BLaER1 (cell line): ENCODE measurements around the gene RET.

Experiments
- H3K27ac ChIP-seq: shearing (Covaris generic); formaldehyde crosslinking; 2 replicates; pipeline ENCODE4 v1.8.1; 2022
- H3K27me3 ChIP-seq: shearing (Covaris generic); formaldehyde crosslinking; 2 replicates; pipeline ENCODE4 v1.8.1; 2022
- H3K36me3 ChIP-seq: shearing (Covaris generic); formaldehyde crosslinking; 2 replicates; pipeline ENCODE4 v1.8.1; 2022
- H3K4me1 ChIP-seq: shearing (Covaris generic); formaldehyde crosslinking; 2 replicates; pipeline ENCODE4 v1.8.1; 2022
- H3K4me2 ChIP-seq: shearing (Covaris generic); formaldehyde crosslinking; 2 replicates; pipeline ENCODE4 v1.8.1; 2022
- H3K4me3 ChIP-seq: shearing (Covaris generic); formaldehyde crosslinking; 2 replicates; pipeline ENCODE4 v1.8.1; 2022
- H3K9ac ChIP-seq: shearing (Covaris generic); formaldehyde crosslinking; 2 replicates; pipeline ENCODE4 v1.8.1; 2022
- H3K9me3 ChIP-seq: shearing (Covaris generic); formaldehyde crosslinking; 2 replicates; pipeline ENCODE4 v1.8.1; 2022
- H4K20me1 ChIP-seq: shearing (Covaris generic); formaldehyde crosslinking; 2 replicates; pipeline ENCODE4 v1.8.1; 2022
- Cebpa-rat ChIP-seq: shearing (Covaris generic); IDR thresholded peaks from 2 replicates; pipeline ENCODE4 v1.8.1; 2022

Gene RET

GRCh38 chr10:43044448-43044921 is 32.4 kb upstream of the RET start:
- Histone ChIP-seq H3K27me3 (no peaks in the 10 kb centered on the region), H3K36me3 (no peaks in the 10 kb centered on the region), H4K20me1 (no peaks in the 10 kb centered on the region), H3K4me2 (peak overlapping the region; percentile 97), H3K9me3 (no peaks in the 10 kb centered on the region), H3K4me1 (peaks cover 95% of the 10 kb centered on the region), H3K27ac (peak overlapping the region; percentile 87), H3K4me3 (peak overlapping the region; percentile 52), H3K9ac (peak overlapping the region; percentile 74)
- TF ChIP-seq Cebpa-rat, result no peak

- peak overlapping the region; percentile 74 for H3K9ac ChIP-seq
- H3K4me3 ChIP-seq, result peak overlapping the region; percentile 52
- H3K36me3 ChIP-seq, result no peaks in the 10 kb centered on the region
- H3K4me1 ChIP-seq, result peaks cover 89% of the 10 kb centered on the region
- H3K27me3 ChIP-seq, result no peaks in the 10 kb centered on the region
- no peaks in the 10 kb centered on the region for H4K20me1 ChIP-seq
- H3K4me2 ChIP-seq, result peak overlapping the region; percentile 97
- no peaks in the 10 kb centered on the region for H3K9me3 ChIP-seq
- TF ChIP-seq Cebpa-rat, result no peak
- peak overlapping the region; percentile 87 for H3K27ac ChIP-seq
Measured at GRCh38 chr10:43044961-43045621, 31.8 kb upstream of the RET start.

GRCh38 chr10:43045631-43046287 is 31.1 kb upstream of the RET start:
- TF ChIP-seq Cebpa-rat, result no peak
- no peaks in the 10 kb centered on the region for H4K20me1 ChIP-seq
- no peaks in the 10 kb centered on the region for H3K27me3 ChIP-seq
- no peaks in the 10 kb centered on the region for H3K36me3 ChIP-seq
- H3K27ac ChIP-seq, result peak overlapping the region; percentile 87
- H3K4me1 ChIP-seq, result peaks cover 83% of the 10 kb centered on the region
- no peak overlapping the region for H3K4me3 ChIP-seq
- peak overlapping the region; percentile 97 for H3K4me2 ChIP-seq
- no peaks in the 10 kb centered on the region for H3K9me3 ChIP-seq
- H3K9ac ChIP-seq, result peak overlapping the region; percentile 74; the same call in 1 of the 2 replicates

DNA sequence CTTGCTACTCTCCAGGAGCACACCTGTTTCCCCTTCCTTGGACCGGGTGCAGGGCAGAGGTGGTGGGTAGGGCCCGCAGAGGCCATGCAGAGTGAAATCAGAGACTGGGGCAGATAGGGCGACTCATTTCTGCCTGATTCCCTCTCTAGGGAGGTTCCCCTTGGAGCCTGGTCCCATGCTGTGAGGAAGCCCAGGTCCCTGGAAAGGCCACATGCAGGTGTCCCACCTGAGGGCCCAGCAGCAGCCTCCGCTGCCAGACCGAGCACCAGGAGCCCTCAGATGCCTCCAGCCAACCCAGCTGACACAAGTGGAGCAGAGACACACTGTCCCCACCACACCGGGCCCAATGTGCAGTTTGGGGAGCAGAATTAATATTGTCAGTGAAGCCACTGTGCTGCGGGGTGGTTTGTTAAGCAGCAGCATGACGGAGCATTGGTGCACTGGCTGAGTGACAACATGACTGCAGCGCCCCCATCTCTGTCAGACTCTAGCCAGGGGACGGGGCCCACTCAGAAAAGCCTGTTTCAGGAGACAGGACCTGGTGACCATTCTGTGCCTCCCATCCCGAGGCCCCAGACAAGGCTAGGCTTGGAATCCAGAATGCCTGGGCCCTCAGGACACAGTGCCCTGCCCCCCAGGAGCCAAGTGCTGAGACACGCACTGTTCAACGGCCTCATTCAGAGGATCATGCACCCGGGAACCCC is 30.4 kb upstream of the RET start:
- peaks cover 76% of the 10 kb centered on the region for H3K4me1 ChIP-seq
- no peak overlapping the region for H3K9ac ChIP-seq
- H3K9me3 ChIP-seq, result no peaks in the 10 kb centered on the region
- H3K27me3 ChIP-seq, result no peaks in the 10 kb centered on the region
- H3K4me3 ChIP-seq, result no peak overlapping the region
- TF ChIP-seq Cebpa-rat, result no peak
- H3K27ac ChIP-seq, result peak overlapping the region; percentile 87; the same call in 1 of the 2 replicates
- H3K36me3 ChIP-seq, result no peaks in the 10 kb centered on the region
- peak overlapping the region; percentile 97 for H3K4me2 ChIP-seq
- H4K20me1 ChIP-seq, result no peaks in the 10 kb centered on the region

DNA sequence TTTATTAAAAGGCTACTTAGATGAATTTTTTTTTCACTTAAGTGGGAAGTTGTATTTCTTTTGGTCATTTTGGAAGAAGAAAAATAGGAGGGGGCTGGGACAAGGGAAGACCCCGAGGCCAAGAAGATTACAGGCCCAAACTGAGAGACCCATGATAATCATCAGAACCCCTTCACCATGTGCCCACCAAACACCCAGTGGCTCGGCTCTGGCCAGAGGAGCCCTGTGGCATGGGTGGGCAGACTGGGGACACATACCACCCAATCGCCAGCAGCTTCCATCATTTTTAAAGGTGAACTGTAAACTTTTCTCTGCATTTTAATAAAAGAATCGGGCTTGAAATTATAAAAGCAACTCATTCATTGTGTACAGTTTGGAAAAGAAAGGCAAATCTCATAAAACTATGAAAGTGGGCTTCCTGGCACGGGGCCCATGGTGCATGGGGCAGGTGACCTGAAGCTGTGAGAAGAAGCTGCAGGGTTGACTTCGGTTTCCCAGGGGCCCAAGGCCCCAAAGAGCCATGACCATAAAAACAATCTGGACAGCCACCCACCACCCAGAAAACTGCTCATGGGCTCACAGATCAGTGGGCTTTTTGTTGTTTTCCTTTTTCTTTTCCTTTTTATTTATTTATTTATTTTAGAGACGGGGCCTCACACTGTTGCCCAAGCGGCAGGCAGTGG is 29.4 kb upstream of the RET start:
- Histone ChIP-seq H3K36me3 (no peaks in the 10 kb centered on the region), H3K27me3 (no peaks in the 10 kb centered on the region), H4K20me1 (no peaks in the 10 kb centered on the region), H3K27ac (no peak overlapping the region), H3K4me1 (peaks cover 66% of the 10 kb centered on the region), H3K4me2 (no peak overlapping the region), H3K9ac (no peak overlapping the region), H3K4me3 (no peak overlapping the region), H3K9me3 (no peaks in the 10 kb centered on the region)
- no peak for TF ChIP-seq Cebpa-rat

GRCh38 chr10:43048301-43049051 is 28.4 kb upstream of the RET start:
- peak overlapping the region; percentile 20; the same call in 1 of the 2 replicates for H3K27ac ChIP-seq
- H4K20me1 ChIP-seq, result no peaks in the 10 kb centered on the region
- H3K36me3 ChIP-seq, result no peaks in the 10 kb centered on the region
- H3K27me3 ChIP-seq, result no peaks in the 10 kb centered on the region
- H3K4me2 ChIP-seq, result peak overlapping the region; percentile 45
- no peak for TF ChIP-seq Cebpa-rat
- no peak overlapping the region for H3K9ac ChIP-seq
- no peak overlapping the region for H3K4me3 ChIP-seq
- H3K4me1 ChIP-seq, result peaks cover 55% of the 10 kb centered on the region
- H3K9me3 ChIP-seq, result no peaks in the 10 kb centered on the region

DNA sequence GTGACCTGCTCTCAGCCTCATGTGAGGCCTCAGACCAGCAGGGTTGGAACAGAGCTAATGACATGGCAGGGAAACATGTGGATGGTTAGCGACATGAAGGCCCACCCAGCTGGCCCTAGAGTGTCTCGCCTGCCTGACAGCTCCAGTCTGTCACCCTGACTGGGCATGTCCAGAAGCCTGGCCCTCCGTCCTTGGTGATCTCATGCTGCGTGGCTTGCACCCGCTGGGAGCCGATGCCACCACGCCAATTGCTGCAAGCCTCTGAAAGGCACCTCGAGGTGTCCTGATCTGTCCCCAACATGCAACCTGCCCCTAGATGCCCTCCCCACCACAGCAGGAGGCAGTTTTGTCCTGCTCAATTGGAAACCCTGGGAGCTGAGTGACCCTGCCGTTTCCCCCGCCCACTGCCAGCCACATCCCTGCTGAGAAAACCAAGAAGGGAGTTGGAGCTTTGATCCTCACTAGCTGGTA is 27.8 kb upstream of the RET start:
- Histone ChIP-seq H3K27me3 (no peaks in the 10 kb centered on the region), H3K4me1 (peaks cover 49% of the 10 kb centered on the region), H3K9ac (no peak overlapping the region), H3K27ac (no peak overlapping the region), H3K36me3 (no peaks in the 10 kb centered on the region), H3K9me3 (no peaks in the 10 kb centered on the region), H3K4me2 (peak overlapping the region; percentile 45), H4K20me1 (no peaks in the 10 kb centered on the region), H3K4me3 (no peak overlapping the region)
- TF ChIP-seq Cebpa-rat, result no peak

GRCh38 chr10:43050011-43050410 is 26.9 kb upstream of the RET start:
- Histone ChIP-seq H3K4me2 (no peak overlapping the region), H3K27me3 (no peaks in the 10 kb centered on the region), H3K27ac (no peak overlapping the region), H3K36me3 (no peaks in the 10 kb centered on the region), H3K9me3 (0 out of 2 replicates have a peak, but pooled peaks cover 5% of the 10 kb centered on the region), H3K4me1 (peaks cover 45% of the 10 kb centered on the region), H4K20me1 (no peaks in the 10 kb centered on the region), H3K9ac (no peak overlapping the region), H3K4me3 (no peak overlapping the region)
- TF ChIP-seq Cebpa-rat, result no peak

- no peaks in the 10 kb centered on the region for H3K36me3 ChIP-seq
- 0 out of 2 replicates have a peak, but pooled peaks cover 8% of the 10 kb centered on the region for H3K9me3 ChIP-seq
- H3K4me3 ChIP-seq, result no peak overlapping the region
- no peak overlapping the region for H3K9ac ChIP-seq
- no peaks in the 10 kb centered on the region for H4K20me1 ChIP-seq
- peaks cover 49% of the 10 kb centered on the region for H3K4me1 ChIP-seq
- TF ChIP-seq Cebpa-rat, result no peak
- no peak overlapping the region for H3K27ac ChIP-seq
- no peaks in the 10 kb centered on the region for H3K27me3 ChIP-seq
- no peak overlapping the region for H3K4me2 ChIP-seq
Measured at GRCh38 chr10:43053825-43054224, 23.0 kb upstream of the RET start.
